ENCODE results near the gene ZFAND2A.
"Not testable (repeated sequence)": the region's sequence is repeated elsewhere in the genome, so short reads cannot be mapped to it uniquely, and the experiment has no call there.

The ZFAND2A gene

GRCh38 chr7:1124816-1125602 is 35.0 kb downstream of the ZFAND2A start:
- Histone ChIP-seq H3K4me3 (ENCODE audit: low read length) (no peak overlapping the region), H3K9me3 (ENCODE audit: control insufficient read depth, low read length) (no peaks in the 10 kb centered on the region), H3K36me3 (ENCODE audit: control insufficient read depth, insufficient read depth, low read length) (no peaks in the 10 kb centered on the region), H3K4me1 (ENCODE audit: control insufficient read depth, insufficient read depth, low read length) (peaks cover 16% of the 10 kb centered on the region), H3K9ac (ENCODE audit: low read length) (no peak overlapping the region), H3K27me3 (ENCODE audit: control insufficient read depth, insufficient read depth, low read length) (no peaks in the 10 kb centered on the region)

GRCh38 chr7:1124164-1124563 is 35.8 kb downstream of the ZFAND2A start:
- Histone ChIP-seq H3K9ac (ENCODE audit: low read length) (no peak overlapping the region), H3K4me1 (ENCODE audit: control insufficient read depth, insufficient read depth, low read length) (peaks cover 16% of the 10 kb centered on the region), H3K36me3 (ENCODE audit: control insufficient read depth, insufficient read depth, low read length) (no peaks in the 10 kb centered on the region), H3K4me3 (ENCODE audit: low read length) (no peak overlapping the region), H3K9me3 (ENCODE audit: control insufficient read depth, low read length) (no peaks in the 10 kb centered on the region), H3K27me3 (ENCODE audit: control insufficient read depth, insufficient read depth, low read length) (no peaks in the 10 kb centered on the region)

- H3K9me3 ChIP-seq (ENCODE audit: control insufficient read depth, low read length), result no peaks in the 10 kb centered on the region
- H3K9ac ChIP-seq (ENCODE audit: low read length), result no peak overlapping the region
- peaks cover 16% of the 10 kb centered on the region for H3K4me1 ChIP-seq (ENCODE audit: control insufficient read depth, insufficient read depth, low read length)
- H3K4me3 ChIP-seq (ENCODE audit: low read length), result no peak overlapping the region
- no peaks in the 10 kb centered on the region for H3K27me3 ChIP-seq (ENCODE audit: control insufficient read depth, insufficient read depth, low read length)
- no peaks in the 10 kb centered on the region for H3K36me3 ChIP-seq (ENCODE audit: control insufficient read depth, insufficient read depth, low read length)
Observed at GRCh38 chr7:1123715-1124114, 36.3 kb downstream of the ZFAND2A start.

- no peak overlapping the region for H3K9ac ChIP-seq (ENCODE audit: low read length)
- no peaks in the 10 kb centered on the region for H3K9me3 ChIP-seq (ENCODE audit: control insufficient read depth, low read length)
- H3K36me3 ChIP-seq (ENCODE audit: control insufficient read depth, insufficient read depth, low read length), result no peaks in the 10 kb centered on the region
- no peaks in the 10 kb centered on the region for H3K27me3 ChIP-seq (ENCODE audit: control insufficient read depth, insufficient read depth, low read length)
- H3K4me3 ChIP-seq (ENCODE audit: low read length), result no peak overlapping the region
- H3K4me1 ChIP-seq (ENCODE audit: control insufficient read depth, insufficient read depth, low read length), result peaks cover 16% of the 10 kb centered on the region
Observed at GRCh38 chr7:1122832-1123501, 37.0 kb downstream of the ZFAND2A start.

GRCh38 chr7:1121886-1122831 is 37.8 kb downstream of the ZFAND2A start:
- no peaks in the 10 kb centered on the region for H3K36me3 ChIP-seq (ENCODE audit: control insufficient read depth, insufficient read depth, low read length)
- no peaks in the 10 kb centered on the region for H3K9me3 ChIP-seq (ENCODE audit: control insufficient read depth, low read length)
- H3K4me3 ChIP-seq (ENCODE audit: low read length), result no peak overlapping the region
- no peaks in the 10 kb centered on the region for H3K27me3 ChIP-seq (ENCODE audit: control insufficient read depth, insufficient read depth, low read length)
- peaks cover 16% of the 10 kb centered on the region for H3K4me1 ChIP-seq (ENCODE audit: control insufficient read depth, insufficient read depth, low read length)
- no peak overlapping the region for H3K9ac ChIP-seq (ENCODE audit: low read length)

GRCh38 chr7:1121476-1121875 is 38.5 kb downstream of the ZFAND2A start:
- H3K4me1 ChIP-seq (ENCODE audit: control insufficient read depth, insufficient read depth, low read length), result peaks cover 16% of the 10 kb centered on the region
- H3K4me3 ChIP-seq (ENCODE audit: low read length), result no peak overlapping the region
- H3K9ac ChIP-seq (ENCODE audit: low read length), result no peak overlapping the region
- H3K36me3 ChIP-seq (ENCODE audit: control insufficient read depth, insufficient read depth, low read length), result no peaks in the 10 kb centered on the region
- no peaks in the 10 kb centered on the region for H3K27me3 ChIP-seq (ENCODE audit: control insufficient read depth, insufficient read depth, low read length)
- no peaks in the 10 kb centered on the region for H3K9me3 ChIP-seq (ENCODE audit: control insufficient read depth, low read length)

- Histone ChIP-seq H3K4me1 (ENCODE audit: control insufficient read depth, insufficient read depth, low read length) (peaks cover 16% of the 10 kb centered on the region), H3K36me3 (ENCODE audit: control insufficient read depth, insufficient read depth, low read length) (no peaks in the 10 kb centered on the region), H3K4me3 (ENCODE audit: low read length) (no peak overlapping the region), H3K9me3 (ENCODE audit: control insufficient read depth, low read length) (no peaks in the 10 kb centered on the region), H3K9ac (ENCODE audit: low read length) (no peak overlapping the region), H3K27me3 (ENCODE audit: control insufficient read depth, insufficient read depth, low read length) (no peaks in the 10 kb centered on the region)
Observed at GRCh38 chr7:1120791-1121190, 39.2 kb downstream of the ZFAND2A start.

- no peaks in the 10 kb centered on the region for H3K36me3 ChIP-seq (ENCODE audit: control insufficient read depth, insufficient read depth, low read length)
- no peak overlapping the region for H3K9ac ChIP-seq (ENCODE audit: low read length)
- no peaks in the 10 kb centered on the region for H3K27me3 ChIP-seq (ENCODE audit: control insufficient read depth, insufficient read depth, low read length)
- H3K9me3 ChIP-seq (ENCODE audit: control insufficient read depth, low read length), result no peaks in the 10 kb centered on the region
- peaks cover 8% of the 10 kb centered on the region for H3K4me1 ChIP-seq (ENCODE audit: control insufficient read depth, insufficient read depth, low read length)
- no peak overlapping the region for H3K4me3 ChIP-seq (ENCODE audit: low read length)
Observed at GRCh38 chr7:1119201-1119600, 40.8 kb downstream of the ZFAND2A start.

GRCh38 chr7:1117321-1117928 is 42.6 kb downstream of the ZFAND2A start:
- H3K27me3 ChIP-seq (ENCODE audit: control insufficient read depth, insufficient read depth, low read length), result no peaks in the 10 kb centered on the region
- no peak overlapping the region for H3K9ac ChIP-seq (ENCODE audit: low read length)
- H3K9me3 ChIP-seq (ENCODE audit: control insufficient read depth, low read length), result no peaks in the 10 kb centered on the region
- H3K36me3 ChIP-seq (ENCODE audit: control insufficient read depth, insufficient read depth, low read length), result no peaks in the 10 kb centered on the region
- no peak overlapping the region for H3K4me3 ChIP-seq (ENCODE audit: low read length)
- no peaks in the 10 kb centered on the region for H3K4me1 ChIP-seq (ENCODE audit: control insufficient read depth, insufficient read depth, low read length)

- H3K4me3 ChIP-seq (ENCODE audit: low read length); H3K27me3 ChIP-seq (ENCODE audit: control insufficient read depth, insufficient read depth, low read length); H3K9me3 ChIP-seq (ENCODE audit: control insufficient read depth, low read length); H3K36me3 ChIP-seq (ENCODE audit: control insufficient read depth, insufficient read depth, low read length); H3K9ac ChIP-seq (ENCODE audit: low read length); H3K4me1 ChIP-seq (ENCODE audit: control insufficient read depth, insufficient read depth, low read length): not testable (repeated sequence)
Observed at GRCh38 chr7:1116383-1117008, 43.5 kb downstream of the ZFAND2A start.

- H3K4me3 ChIP-seq (ENCODE audit: low read length); H3K9me3 ChIP-seq (ENCODE audit: control insufficient read depth, low read length); H3K36me3 ChIP-seq (ENCODE audit: control insufficient read depth, insufficient read depth, low read length); H3K4me1 ChIP-seq (ENCODE audit: control insufficient read depth, insufficient read depth, low read length); H3K9ac ChIP-seq (ENCODE audit: low read length); H3K27me3 ChIP-seq (ENCODE audit: control insufficient read depth, insufficient read depth, low read length): not testable (repeated sequence)
Observed at GRCh38 chr7:1115171-1116045, 44.6 kb downstream of the ZFAND2A start.
